ENCODE measurements around the gene FRRS1. TPM values are rescaled to one million over a fixed set of nuclear protein-coding genes. Genes with fewer than 3 reads are reported as not detected.

FRRS1 gene
- total RNA-seq, 1 experiment from 2014 or later: 12.1 TPM

- intact Hi-C loops (cut with micrococcal nuclease; ENCODE audit: unreplicated experiment): no loop called here
- Histone ChIP-seq H3K9me3 (ENCODE audit: low read depth, low read length, poor library complexity, severe bottlenecking) (no peaks in the 10 kb centered on the region), H3K36me3 (ENCODE audit: insufficient read depth, low read length, poor library complexity, severe bottlenecking) (no peaks in the 10 kb centered on the region), H3K27ac (ENCODE audit: low read depth, low read length, poor library complexity, severe bottlenecking) (no peak overlapping the region), H3K27me3 (replicated peaks; ENCODE audit: insufficient read depth, low read depth, low read length, poor library complexity) (no peaks in the 10 kb centered on the region), H3K4me1 (ENCODE audit: insufficient read depth, low read length, poor library complexity, severe bottlenecking) (peaks cover 5% of the 10 kb centered on the region), H3K4me3 (ENCODE audit: low read depth, low read length, poor library complexity, severe bottlenecking) (no peak overlapping the region)
- no TSS peak for BruUV-seq (replicated peaks)
- TF ChIP-seq CTCF (conservative IDR thresholded peaks at IDR 0.05; ENCODE audit: low read depth, low read length) (no peak), EZH2 (IDR thresholded peaks at IDR 0.05; ENCODE audit: borderline replicate concordance, low read depth, low read length, poor library complexity, severe bottlenecking) (no peak)
- ChIA-PET CTCF (no interaction called here), POLR2A (ENCODE audit: low non-redundant PET) (no interaction called here)
- DNase-seq (ENCODE audit: low spot score): no peak
Observed at GRCh38 chr1:99663501-99663900, 102.9 kb downstream of the FRRS1 start.

GRCh38 chr1:99662539-99663080 is 103.8 kb downstream of the FRRS1 start:
- Histone ChIP-seq H3K27me3 (replicated peaks; ENCODE audit: insufficient read depth, low read depth, low read length, poor library complexity) (no peaks in the 10 kb centered on the region), H3K4me1 (ENCODE audit: insufficient read depth, low read length, poor library complexity, severe bottlenecking) (peaks cover 5% of the 10 kb centered on the region), H3K27ac (ENCODE audit: low read depth, low read length, poor library complexity, severe bottlenecking) (no peak overlapping the region), H3K9me3 (ENCODE audit: low read depth, low read length, poor library complexity, severe bottlenecking) (no peaks in the 10 kb centered on the region), H3K4me3 (ENCODE audit: low read depth, low read length, poor library complexity, severe bottlenecking) (no peak overlapping the region), H3K36me3 (ENCODE audit: insufficient read depth, low read length, poor library complexity, severe bottlenecking) (no peaks in the 10 kb centered on the region)
- intact Hi-C loops (cut with micrococcal nuclease; ENCODE audit: unreplicated experiment): no loop called here
- POLR2A ChIA-PET (ENCODE audit: low non-redundant PET): no interaction called here
- no TSS peak for BruUV-seq (replicated peaks)
- CTCF ChIA-PET: no interaction called here
- DNase-seq (ENCODE audit: low spot score): peak; percentile 37
- no peak for TF ChIP-seq CTCF (conservative IDR thresholded peaks at IDR 0.05; ENCODE audit: low read depth, low read length)
- TF ChIP-seq EZH2 (IDR thresholded peaks at IDR 0.05; ENCODE audit: borderline replicate concordance, low read depth, low read length, poor library complexity, severe bottlenecking): no peak

- Histone ChIP-seq H3K4me3 (ENCODE audit: low read depth, low read length, poor library complexity, severe bottlenecking) (no peak overlapping the region), H3K27me3 (replicated peaks; ENCODE audit: insufficient read depth, low read depth, low read length, poor library complexity) (no peaks in the 10 kb centered on the region), H3K27ac (ENCODE audit: low read depth, low read length, poor library complexity, severe bottlenecking) (no peak overlapping the region), H3K36me3 (ENCODE audit: insufficient read depth, low read length, poor library complexity, severe bottlenecking) (no peaks in the 10 kb centered on the region), H3K9me3 (ENCODE audit: low read depth, low read length, poor library complexity, severe bottlenecking) (no peaks in the 10 kb centered on the region), H3K4me1 (ENCODE audit: insufficient read depth, low read length, poor library complexity, severe bottlenecking) (peaks cover 5% of the 10 kb centered on the region)
- DNase-seq (ENCODE audit: low spot score): no peak
- TF ChIP-seq CTCF (conservative IDR thresholded peaks at IDR 0.05; ENCODE audit: low read depth, low read length) (no peak), EZH2 (IDR thresholded peaks at IDR 0.05; ENCODE audit: borderline replicate concordance, low read depth, low read length, poor library complexity, severe bottlenecking) (no peak)
- ChIA-PET POLR2A (ENCODE audit: low non-redundant PET) (no interaction called here), CTCF (no interaction called here)
- intact Hi-C loops (cut with micrococcal nuclease; ENCODE audit: unreplicated experiment): no loop called here
- no TSS peak for BruUV-seq (replicated peaks)
Observed at GRCh38 chr1:99661780-99662179, 104.7 kb downstream of the FRRS1 start.

All from A673 (cell line).